Neural cell (in vitro differentiated cells): ENCODE results near the gene UGT1A6. TPM values are rescaled to one million over a fixed set of nuclear protein-coding genes. Genes with fewer than 3 reads are reported as not detected.

Experiments used
- H2AFZ ChIP-seq: fragments of 200-600, 300-800 bp; sonication (generic), shearing (Covaris generic); 2 replicates; pipeline ENCODE4 v1.6.0; 2014; ENCODE audit warnings: low read depth, mild to moderate bottlenecking, antibody characterized with exemption, low read length, moderate library complexity
- H3F3A ChIP-seq: fragments of 200-600 bp; shearing (Covaris generic); 2 replicates; pipeline ENCODE4 v1.6.1; 2016; ENCODE audit warnings: mild to moderate bottlenecking, moderate library complexity, mixed read lengths, antibody characterized with exemption, low read length; ENCODE audit not compliant: insufficient read depth, poor library complexity, severe bottlenecking
- H3K27ac ChIP-seq: fragments of 200-600, 300-800 bp; sonication (generic), shearing (Covaris generic); 2 replicates; pipeline ENCODE4 v1.5.1; 2014; ENCODE audit warnings: mild to moderate bottlenecking, low read length, moderate library complexity
- H3K27me3 ChIP-seq: fragments of 300-800, 200-600 bp; sonication (generic), shearing (Covaris generic); 2 replicates; pipeline ENCODE4 v1.6.0; 2014; ENCODE audit warnings: mild to moderate bottlenecking, low read depth, low read length, moderate library complexity; ENCODE audit not compliant: insufficient read depth
- H3K36me3 ChIP-seq: fragments of 300-800, 200-600 bp; sonication (generic), shearing (Covaris generic); 2 replicates; pipeline ENCODE4 v1.5.1; 2014; ENCODE audit warnings: mild to moderate bottlenecking, antibody characterized with exemption, low read length, moderate library complexity; ENCODE audit not compliant: insufficient read depth
- H3K4me2 ChIP-seq: fragments of 300-800, 200-600 bp; sonication (generic), shearing (Covaris generic); 2 replicates; pipeline ENCODE4 v1.6.0; 2014; ENCODE audit warnings: mild to moderate bottlenecking, low read length
- H3K4me3 ChIP-seq: fragments of 300-800, 200-600 bp; sonication (generic), shearing (Covaris generic); 2 replicates; pipeline ENCODE4 v1.5.1; 2014; ENCODE audit warnings: mild to moderate bottlenecking, low read length, moderate library complexity
- H3K79me2 ChIP-seq: fragments of 200-600 bp; shearing (Covaris generic); replicated peaks from 2 replicates; pipeline ENCODE4 v1.6.0; 2014; ENCODE audit warnings: mild to moderate bottlenecking, low read length, moderate library complexity; ENCODE audit not compliant: insufficient read depth
- H3K9ac ChIP-seq: fragments of 300-800, 200-600 bp; sonication (generic), shearing (Covaris generic); 2 replicates; pipeline ENCODE4 v1.6.1; 2016; ENCODE audit warnings: mild to moderate bottlenecking, low read length, mixed read lengths
- H3K9me2 ChIP-seq: fragments of 200-600 bp; shearing (Covaris generic); 2 replicates; pipeline ENCODE4 v1.6.1; 2016; ENCODE audit warnings: mild to moderate bottlenecking, low read length, mixed read lengths; ENCODE audit not compliant: insufficient read depth
- H3K9me3 ChIP-seq: fragments of 200-600, 300-800 bp; sonication (generic), shearing (Covaris generic); 2 replicates; pipeline ENCODE4 v1.6.1; 2016; ENCODE audit warnings: mild to moderate bottlenecking, mixed run types, low read length, moderate library complexity, mixed read lengths
- H4K20me1 ChIP-seq: fragments of 200-600 bp; shearing (Covaris generic); 2 replicates; pipeline ENCODE4 v1.6.1; 2016; ENCODE audit warnings: mild to moderate bottlenecking, mixed run types; ENCODE audit not compliant: insufficient read depth
- CTCF ChIP-seq: fragments of 450-650 bp; IDR thresholded peaks from 2 replicates; pipeline ENCODE4 v1.5.1; 2014; ENCODE audit warnings: antibody characterized with exemption, mild to moderate bottlenecking, moderate library complexity; ENCODE audit not compliant: poor library complexity, severe bottlenecking
- EP300 ChIP-seq: fragments of 450-650 bp; conservative IDR thresholded peaks from 2 replicates; pipeline ENCODE4 v1.6.1; 2014; ENCODE audit warnings: antibody characterized with exemption, mild to moderate bottlenecking, moderate library complexity; ENCODE audit not compliant: poor library complexity, severe bottlenecking
- EZH2 ChIP-seq: fragments of 200-600, 300-800 bp; shearing (Covaris generic), sonication (generic); IDR thresholded peaks from 2 replicates; pipeline ENCODE4 v1.6.1; 2014; ENCODE audit warnings: antibody characterized with exemption, low read length, borderline replicate concordance, mild to moderate bottlenecking; ENCODE audit not compliant: insufficient read depth, poor library complexity, severe bottlenecking
- MXI1 ChIP-seq: fragments of 450-650 bp; conservative IDR thresholded peaks from 2 replicates; pipeline ENCODE4 v1.6.1; 2014; ENCODE audit warnings: antibody characterized with exemption, mild to moderate bottlenecking; ENCODE audit not compliant: poor library complexity, severe bottlenecking
- POLR2AphosphoS5 ChIP-seq: IDR thresholded peaks from 2 replicates; pipeline ENCODE4 v1.6.1; 2012
- RAD21 ChIP-seq: fragments of 450-650 bp; conservative IDR thresholded peaks from 2 replicates; pipeline ENCODE4 v1.6.1; 2014; ENCODE audit warnings: antibody characterized with exemption, mild to moderate bottlenecking, moderate library complexity
- REST ChIP-seq: IDR thresholded peaks from 2 replicates; pipeline ENCODE4 v1.6.1; 2012; ENCODE audit warnings: borderline replicate concordance
- SMC3 ChIP-seq: fragments of 450-650 bp; conservative IDR thresholded peaks from 2 replicates; pipeline ENCODE4 v1.6.1; 2014; ENCODE audit warnings: antibody characterized with exemption, mild to moderate bottlenecking, moderate library complexity; ENCODE audit not compliant: poor library complexity
- TAF1 ChIP-seq: IDR thresholded peaks from 2 replicates; pipeline ENCODE4 v1.6.1; 2012; ENCODE audit warnings: low read depth
- polyA plus RNA-seq: library from polyadenylated mRNA; depleted of rRNA; stranded (reverse); fragments of >200 nt; gene quantifications from 2 replicates; pipeline ENCODE4 v1.2.3, GENCODE V29; 2014

Gene UGT1A6
- polyA plus RNA-seq, 1 donor from 2014 or later = not detected

- Histone ChIP-seq H3K4me3 (no peak overlapping the region), H3K9ac (no peak overlapping the region), H3F3A (no peaks in the 10 kb centered on the region), H3K27ac (no peak overlapping the region), H4K20me1 (no peaks in the 10 kb centered on the region), H3K79me2 (no peaks in the 10 kb centered on the region), H3K9me2 (no peaks in the 10 kb centered on the region), H3K36me3 (no peaks in the 10 kb centered on the region), H3K4me2 (no peak overlapping the region), H2AFZ (no peak overlapping the region), H3K9me3 (no peaks in the 10 kb centered on the region), H3K27me3 (no peaks in the 10 kb centered on the region)
- TF ChIP-seq MXI1 (no peak), SMC3 (no peak)
Measured at GRCh38 chr2:233821196-233821595, 128.5 kb downstream of the UGT1A6 start.

GRCh38 chr2:233821709-233822100, 129.0 kb downstream of the UGT1A6 start:
- H3K27me3 ChIP-seq = no peaks in the 10 kb centered on the region
- no peaks in the 10 kb centered on the region for H3K9me3 ChIP-seq
- TF ChIP-seq SMC3 = no peak
- TF ChIP-seq MXI1 = no peak
- no peak for TF ChIP-seq CTCF
- TF ChIP-seq TAF1 = no peak
- TF ChIP-seq EZH2 = no peak
- no peak for TF ChIP-seq RAD21
- no peak for TF ChIP-seq EP300
- TF ChIP-seq POLR2AphosphoS5 = no peak
- no peak for TF ChIP-seq REST
- no peak overlapping the region for H3K4me2 ChIP-seq
- no peaks in the 10 kb centered on the region for H3K9me2 ChIP-seq
- H3F3A ChIP-seq = no peaks in the 10 kb centered on the region
- H3K79me2 ChIP-seq = no peaks in the 10 kb centered on the region
- H3K4me3 ChIP-seq = no peak overlapping the region
- no peak overlapping the region for H3K9ac ChIP-seq
- H4K20me1 ChIP-seq = no peaks in the 10 kb centered on the region
- H3K36me3 ChIP-seq = no peaks in the 10 kb centered on the region
- H2AFZ ChIP-seq = no peak overlapping the region
- no peak overlapping the region for H3K27ac ChIP-seq
